DOHH2 (cell line): Measurements from ENCODE around the gene GRAMD2B.

Experiments
- H3F3A ChIP-seq: fragments of 200-600 bp; sonication (generic), shearing (Covaris generic); 2 replicates; pipeline ENCODE4 v1.6.0; 2016; ENCODE audit warnings: antibody characterized with exemption, mild to moderate bottlenecking; ENCODE audit not compliant: control insufficient read depth, insufficient read depth
- H3K27ac ChIP-seq: fragments of 200-600 bp; sonication (generic); 2 replicates; pipeline ENCODE4 v1.5.1; 2014; ENCODE audit warnings: low read depth, mild to moderate bottlenecking, low read length, moderate library complexity
- H3K27me3 ChIP-seq: fragments of 200-600 bp; sonication (generic); 2 replicates; pipeline ENCODE4 v1.6.1; 2014; ENCODE audit warnings: mild to moderate bottlenecking, low read length, mixed read lengths; ENCODE audit not compliant: control insufficient read depth
- H3K36me3 ChIP-seq: fragments of 200-600 bp; sonication (generic); 2 replicates; pipeline ENCODE4 v1.6.1; 2014; ENCODE audit warnings: mild to moderate bottlenecking, low read length, moderate library complexity, mixed read lengths; ENCODE audit not compliant: control insufficient read depth
- H3K4me1 ChIP-seq: fragments of 200-600 bp; sonication (generic); 2 replicates; pipeline ENCODE4 v1.6.1; 2014; ENCODE audit warnings: mild to moderate bottlenecking, low read length, mixed read lengths; ENCODE audit not compliant: control insufficient read depth
- H3K4me2 ChIP-seq: fragments of 200-600 bp; sonication (generic); 2 replicates; pipeline ENCODE4 v1.6.0; 2014; ENCODE audit warnings: mild to moderate bottlenecking, low read length, moderate library complexity
- H3K4me3 ChIP-seq: fragments of 200-600 bp; sonication (generic); 2 replicates; pipeline ENCODE4 v1.5.1; 2014; ENCODE audit warnings: mild to moderate bottlenecking, low read length, mixed read lengths
- H3K79me2 ChIP-seq: fragments of 200-600 bp; sonication (generic); 2 replicates; pipeline ENCODE4 v1.6.1; 2014; ENCODE audit warnings: mild to moderate bottlenecking, low read length, mixed read lengths; ENCODE audit not compliant: control insufficient read depth
- H3K9me2 ChIP-seq: fragments of 200-600 bp; sonication (generic); replicated peaks from 2 replicates; pipeline ENCODE4 v1.6.1; 2014; ENCODE audit warnings: mild to moderate bottlenecking, low read length, mixed read lengths; ENCODE audit not compliant: control insufficient read depth
- H3K9me3 ChIP-seq: fragments of 200-600 bp; sonication (generic); 2 replicates; pipeline ENCODE4 v1.6.1; 2014; ENCODE audit warnings: antibody characterized with exemption, low read length, mixed read lengths; ENCODE audit not compliant: control insufficient read depth, insufficient read depth
- H4K20me1 ChIP-seq: fragments of 200-600 bp; sonication (generic); 2 replicates; pipeline ENCODE4 v1.6.0; 2014; ENCODE audit warnings: low read depth, mild to moderate bottlenecking, antibody characterized with exemption, low read length, moderate library complexity; ENCODE audit not compliant: control insufficient read depth, insufficient read depth
- CTCF ChIP-seq: fragments of 200-600 bp; sonication (generic); IDR thresholded peaks from one replicate; pipeline ENCODE4 v1.5.1; 2014; ENCODE audit warnings: antibody characterized with exemption, mild to moderate bottlenecking, low read depth, low read length; ENCODE audit not compliant: poor library complexity, severe bottlenecking
- EZH2phosphoT487 ChIP-seq: fragments of 200-600 bp; sonication (generic); IDR thresholded peaks from 2 replicates; pipeline ENCODE4 v1.6.1; 2017; ENCODE audit warnings: borderline replicate concordance, mild to moderate bottlenecking, antibody characterized with exemption, low read length, moderate library complexity, mixed read lengths

Gene GRAMD2B

GRCh38 chr5:126531543-126532120, 108.4 kb downstream of the GRAMD2B start:
- H3K9me3 ChIP-seq: no peaks in the 10 kb centered on the region
- H3K4me3 ChIP-seq: no peak overlapping the region
- no peaks in the 10 kb centered on the region for H3K27me3 ChIP-seq
- no peaks in the 10 kb centered on the region for H3K9me2 ChIP-seq
- H4K20me1 ChIP-seq: no peaks in the 10 kb centered on the region
- H3K27ac ChIP-seq: no peak overlapping the region
- no peaks in the 10 kb centered on the region for H3K4me1 ChIP-seq
- no peaks in the 10 kb centered on the region for H3F3A ChIP-seq
- H3K4me2 ChIP-seq: no peak overlapping the region
- TF ChIP-seq EZH2phosphoT487 (no peak), CTCF (no peak)
- no peaks in the 10 kb centered on the region for H3K36me3 ChIP-seq
- no peaks in the 10 kb centered on the region for H3K79me2 ChIP-seq

GRCh38 chr5:126534553-126534952, 111.3 kb downstream of the GRAMD2B start:
- Histone ChIP-seq H4K20me1 (no peaks in the 10 kb centered on the region), H3K9me3 (no peaks in the 10 kb centered on the region), H3K27me3 (no peaks in the 10 kb centered on the region), H3K27ac (no peak overlapping the region), H3K36me3 (no peaks in the 10 kb centered on the region), H3K79me2 (no peaks in the 10 kb centered on the region), H3K4me1 (no peaks in the 10 kb centered on the region), H3K4me3 (no peak overlapping the region), H3F3A (no peaks in the 10 kb centered on the region), H3K4me2 (no peak overlapping the region), H3K9me2 (no peaks in the 10 kb centered on the region)
- TF ChIP-seq CTCF (no peak), EZH2phosphoT487 (no peak)

- Histone ChIP-seq H3K4me3 (no peak overlapping the region), H3K36me3 (no peaks in the 10 kb centered on the region), H3F3A (no peaks in the 10 kb centered on the region), H3K4me1 (no peaks in the 10 kb centered on the region), H4K20me1 (no peaks in the 10 kb centered on the region), H3K79me2 (no peaks in the 10 kb centered on the region), H3K27me3 (no peaks in the 10 kb centered on the region), H3K4me2 (no peak overlapping the region), H3K9me3 (no peaks in the 10 kb centered on the region), H3K27ac (no peak overlapping the region), H3K9me2 (no peaks in the 10 kb centered on the region)
- TF ChIP-seq CTCF: no peak
- TF ChIP-seq EZH2phosphoT487: no peak
These were observed 112.8 kb downstream of the GRAMD2B start for GRCh38 chr5:126535856-126536545.
